Retina (tissue), 1 donor: ENCODE results near the gene RAET1G.
"Not testable (repeated sequence)": the region's sequence is repeated elsewhere in the genome, so short reads cannot be mapped to it uniquely, and the experiment has no call there.

Experiments used
- DNase-seq: peaks from one replicate; pipeline ENCODE4 v3.0.0-alpha.2; 2016

The RAET1G gene

DNA sequence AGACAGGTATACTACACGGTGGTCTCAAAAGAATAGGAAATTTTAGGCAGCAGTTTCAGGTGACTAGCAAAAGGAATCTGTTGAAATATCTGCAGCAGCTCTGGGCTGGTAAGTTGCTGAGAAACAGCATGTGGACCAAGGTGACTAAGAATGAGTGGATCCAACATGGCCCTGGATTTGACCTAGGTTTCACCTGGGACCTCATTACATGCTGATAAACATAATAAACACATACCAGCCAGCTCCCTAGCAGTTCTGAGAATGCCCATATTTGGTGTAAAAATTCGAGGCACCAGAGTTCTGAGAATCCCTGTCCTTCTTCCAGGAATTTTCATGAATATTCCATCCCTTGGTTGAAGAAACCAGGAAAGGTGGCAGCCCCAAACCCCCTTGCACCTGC, 30.5 kb upstream of the RAET1G start:
- not testable (repeated sequence) for DNase-seq

DNA sequence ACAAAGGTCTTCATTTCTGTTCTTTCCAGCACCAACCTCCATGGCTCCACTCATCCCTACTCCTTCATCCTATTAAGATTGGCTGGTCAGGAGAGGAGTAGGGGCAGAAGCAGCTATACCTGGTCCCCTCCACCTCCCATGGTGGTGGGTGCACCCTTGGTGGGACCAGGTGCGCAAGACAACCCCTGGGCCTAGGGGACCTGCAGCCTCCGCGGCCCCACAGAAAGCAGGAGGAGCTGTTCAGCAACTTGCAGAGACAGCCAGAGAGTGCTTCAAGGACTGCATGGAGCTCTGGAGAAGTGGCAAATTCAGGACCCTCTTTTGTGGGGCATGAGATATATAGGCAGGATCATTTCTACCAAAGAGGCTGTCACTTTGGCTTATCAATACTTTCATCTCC, 28.7 kb upstream of the RAET1G start:
- no peak for DNase-seq

DNA sequence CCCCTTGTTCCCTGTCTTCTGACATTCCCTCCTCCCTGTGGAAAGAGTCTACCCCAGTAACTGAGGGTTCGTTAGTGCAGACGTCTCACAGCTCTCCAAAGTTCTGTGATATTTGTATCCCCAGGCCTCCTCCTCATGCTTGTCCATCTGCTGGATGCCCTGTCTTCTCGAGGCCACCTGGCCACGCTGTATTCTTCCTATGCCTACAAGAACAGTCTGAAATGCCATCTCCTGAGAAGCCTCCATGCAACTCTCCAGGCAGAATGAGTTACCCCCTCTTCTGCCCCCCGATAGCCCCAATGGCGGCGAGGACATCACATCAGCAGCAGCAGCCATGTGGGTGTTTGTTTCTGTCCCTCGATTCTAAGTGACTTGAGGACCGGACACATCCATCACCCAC, 28.2 kb upstream of the RAET1G start:
- no peak for DNase-seq

DNA sequence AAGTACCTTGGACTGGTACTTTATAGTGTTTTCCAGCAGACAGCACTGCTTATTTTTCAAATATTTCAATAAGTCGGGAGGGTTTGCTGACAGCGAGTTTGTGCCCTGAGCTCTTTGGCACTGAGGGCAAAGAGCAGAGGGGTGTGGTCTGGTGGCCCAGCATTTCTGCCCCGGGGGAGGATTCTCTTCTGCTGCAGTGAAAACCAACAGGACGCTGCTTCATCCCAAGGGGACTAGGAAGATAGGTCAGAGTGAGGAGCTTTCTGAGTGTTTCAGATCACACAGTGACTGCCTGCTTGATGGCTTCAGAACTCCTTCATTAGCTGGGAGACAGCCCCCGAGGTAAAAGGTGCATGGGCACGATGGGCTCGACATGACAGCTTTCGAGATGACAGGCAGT, 27.5 kb upstream of the RAET1G start:
- DNase-seq: no peak

DNA sequence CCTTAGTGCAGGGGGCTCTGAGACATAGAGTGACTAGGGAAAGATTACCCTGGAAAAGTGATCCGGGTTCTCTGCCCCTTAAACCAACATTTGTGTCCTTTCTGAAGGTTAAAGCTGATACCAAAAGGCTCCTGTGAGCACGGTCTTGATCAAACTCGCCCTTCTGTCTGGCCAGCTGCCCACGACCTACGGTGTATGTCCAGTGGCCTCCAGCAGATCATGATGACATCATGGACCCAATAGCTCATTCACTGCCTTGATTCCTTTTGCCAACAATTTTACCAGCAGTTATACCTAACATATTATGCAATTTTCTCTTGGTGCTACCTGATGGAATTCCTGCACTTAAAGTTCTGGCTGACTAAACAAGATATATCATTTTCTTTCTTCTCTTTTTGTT, 25.7 kb upstream of the RAET1G start:
- no peak for DNase-seq

DNA sequence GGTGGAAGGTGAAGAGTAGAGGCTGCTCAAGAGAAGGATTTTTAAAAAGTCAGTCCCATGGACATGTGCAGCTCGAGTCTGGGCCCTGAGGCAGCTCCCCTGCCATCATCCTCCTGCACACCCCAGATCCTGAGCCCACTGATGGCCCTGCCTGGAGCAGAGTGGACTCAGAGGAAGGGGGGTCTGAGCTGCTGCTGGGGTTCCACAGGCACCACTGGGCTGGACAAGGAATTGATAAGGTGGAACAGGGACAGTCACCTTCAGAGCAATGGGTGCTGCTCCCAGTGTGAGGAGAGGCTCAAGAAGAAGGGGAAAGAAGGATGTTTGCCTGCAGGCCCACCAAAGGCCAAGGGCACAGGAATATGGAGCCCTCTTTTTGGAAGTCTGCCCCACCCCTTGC, 25.1 kb upstream of the RAET1G start:
- no peak for DNase-seq

DNA sequence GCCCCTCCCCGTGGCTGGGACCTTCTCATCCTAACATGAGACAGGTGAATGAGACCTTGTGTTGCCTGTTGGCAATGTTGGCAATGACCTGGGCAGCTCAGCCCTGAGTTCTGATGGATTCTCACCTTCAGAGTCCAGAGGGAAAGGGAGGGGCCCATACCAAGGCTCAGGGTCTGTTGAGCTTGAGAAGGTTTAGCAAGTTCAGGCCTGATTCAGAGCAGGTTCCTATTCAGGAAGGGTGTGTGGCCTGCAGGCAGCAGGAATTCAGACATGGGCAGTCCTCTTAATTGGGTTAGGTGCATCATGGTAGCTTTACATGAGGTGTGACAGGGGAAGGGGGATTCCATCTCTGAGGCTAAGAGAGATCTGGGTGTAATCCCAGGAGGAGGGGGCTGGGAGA, 24.6 kb upstream of the RAET1G start:
- not testable (repeated sequence) for DNase-seq

DNA sequence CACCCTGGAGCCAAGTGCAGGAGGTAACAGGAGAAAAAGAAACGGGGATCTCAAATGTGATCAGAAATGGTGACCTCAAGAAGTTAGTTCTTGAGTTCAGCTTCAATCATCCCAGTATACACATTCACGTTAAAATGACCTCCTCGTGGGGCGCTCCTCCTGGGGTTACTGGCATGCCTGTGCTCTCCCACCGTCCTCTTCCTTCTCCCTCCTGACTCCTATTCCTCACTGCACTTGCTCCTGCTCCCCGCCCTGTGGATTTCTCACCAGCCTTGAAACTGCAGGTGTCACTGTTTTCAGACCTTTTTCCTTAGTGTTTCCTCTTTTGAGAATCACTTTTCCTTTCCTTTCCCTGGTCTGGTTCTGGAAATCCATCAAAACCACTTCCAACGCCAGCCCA, 23.7 kb upstream of the RAET1G start:
- not testable (repeated sequence) for DNase-seq

DNA sequence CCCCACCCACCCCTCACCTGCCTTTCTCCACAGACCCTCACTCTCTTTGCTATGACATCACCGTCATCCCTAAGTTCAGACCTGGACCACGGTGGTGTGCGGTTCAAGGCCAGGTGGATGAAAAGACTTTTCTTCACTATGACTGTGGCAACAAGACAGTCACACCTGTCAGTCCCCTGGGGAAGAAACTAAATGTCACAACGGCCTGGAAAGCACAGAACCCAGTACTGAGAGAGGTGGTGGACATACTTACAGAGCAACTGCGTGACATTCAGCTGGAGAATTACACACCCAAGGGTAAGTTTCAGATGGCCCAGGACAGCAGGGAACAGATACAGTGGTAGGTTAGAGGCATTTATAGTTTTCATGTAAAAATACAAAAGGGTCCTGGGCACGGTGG, 22.4 kb upstream of the RAET1G start:
- DNase-seq: not testable (repeated sequence)

DNA sequence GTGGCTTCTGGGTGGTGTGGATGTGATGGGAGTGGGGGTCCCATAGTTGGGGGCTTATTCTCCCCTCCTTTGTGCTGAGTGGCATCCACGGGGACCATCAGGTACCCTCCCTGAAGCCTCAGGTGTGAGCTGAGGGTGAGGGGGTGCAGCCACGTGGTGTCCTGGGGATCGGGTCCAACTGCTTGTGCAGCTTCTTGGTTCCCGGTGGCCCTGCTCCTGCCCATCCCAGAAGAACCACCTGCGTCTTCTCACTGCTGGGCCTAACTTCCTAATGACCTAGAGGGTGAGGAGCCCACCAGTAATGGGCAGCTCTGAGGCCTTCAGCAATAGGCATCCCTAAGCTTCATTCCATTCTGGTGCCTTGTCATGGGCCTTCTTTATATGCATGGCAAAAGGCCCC, 20.4 kb upstream of the RAET1G start:
- not testable (repeated sequence) for DNase-seq

DNA sequence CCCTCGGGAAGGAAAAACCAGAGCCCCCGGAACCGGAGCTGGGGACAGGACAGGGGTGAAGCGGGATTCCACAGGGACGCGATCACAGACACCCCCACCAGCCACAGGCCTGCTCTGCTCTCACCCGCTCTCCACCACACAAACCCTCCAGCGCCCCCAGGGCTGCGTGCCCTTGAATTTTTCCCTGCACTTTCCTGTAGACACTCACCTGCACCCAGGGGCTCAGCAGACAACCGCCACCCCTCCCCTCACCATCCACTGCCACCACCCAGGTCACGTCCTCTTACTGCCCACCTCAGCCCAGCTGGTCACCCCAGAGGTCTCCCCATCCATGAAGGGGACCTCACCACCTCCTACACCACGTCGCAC, 19.5 kb upstream of the RAET1G start:
- no peak for DNase-seq

DNA sequence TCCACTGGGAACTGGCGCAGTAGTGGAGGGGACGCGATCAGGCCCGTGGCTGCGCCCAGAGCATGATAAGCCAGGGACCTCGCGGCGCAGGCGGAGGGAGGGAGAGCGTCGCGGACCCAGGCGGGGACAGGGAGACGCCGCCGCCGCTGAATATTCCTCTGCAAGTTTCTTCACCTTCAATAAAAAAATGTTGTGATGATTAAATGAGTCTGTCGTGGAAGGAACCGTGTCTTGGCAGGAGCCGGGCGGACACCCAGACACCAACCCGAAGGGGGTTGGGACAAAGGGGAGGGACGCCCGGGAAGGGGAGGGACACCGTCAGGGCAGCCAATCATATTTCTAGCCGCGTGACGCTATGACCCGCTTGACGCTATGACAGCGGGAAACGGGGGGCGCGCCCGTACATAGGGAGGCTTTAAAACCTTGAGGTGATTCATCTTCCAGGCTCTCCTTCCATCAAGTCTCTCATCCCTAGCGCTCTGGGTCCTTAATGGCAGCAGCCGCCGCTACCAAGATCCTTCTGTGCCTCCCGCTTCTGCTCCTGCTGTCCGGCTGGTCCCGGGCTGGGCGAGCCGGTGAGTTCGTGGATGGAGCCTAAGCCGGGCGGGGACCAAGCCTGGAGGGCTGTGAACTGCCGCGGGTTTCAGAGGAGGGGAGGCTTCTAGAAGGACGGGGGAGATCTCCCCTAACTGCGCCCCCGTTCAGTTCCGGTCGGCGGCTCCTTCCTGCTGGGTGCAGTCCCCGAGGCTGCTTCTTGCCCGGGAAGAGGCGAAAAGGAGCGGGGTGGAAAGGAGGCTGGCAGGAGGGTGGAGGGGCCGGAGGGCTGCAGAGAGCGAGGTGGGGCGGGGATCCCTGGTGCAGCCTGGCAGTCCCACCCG, 18.9 kb upstream of the RAET1G start, which contains the start of gene ULBP2:
Gene ULBP2, plus strand, starts transcription at position 432 of the 878 bp plus-strand sequence. Its CDS starts 59 bp downstream, at position 491.
- DNase-seq: peak; percentile 93

DNA sequence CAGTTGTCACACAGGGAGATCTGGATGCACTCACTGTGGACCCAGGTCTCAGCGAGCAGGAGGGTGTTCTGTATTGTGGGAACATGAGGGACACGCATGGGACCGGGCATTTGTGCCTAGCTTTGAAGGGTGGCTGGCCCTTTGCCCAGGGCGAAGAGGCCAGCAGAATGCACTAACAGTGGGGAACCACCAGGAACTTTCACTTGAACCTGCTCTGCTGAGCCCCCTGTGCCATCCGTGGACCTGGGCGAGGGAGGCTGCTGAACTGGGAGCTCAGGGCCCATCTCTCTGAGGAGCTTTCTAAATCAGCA, 17.7 kb upstream of the RAET1G start:
- peak; percentile 38 for DNase-seq

DNA sequence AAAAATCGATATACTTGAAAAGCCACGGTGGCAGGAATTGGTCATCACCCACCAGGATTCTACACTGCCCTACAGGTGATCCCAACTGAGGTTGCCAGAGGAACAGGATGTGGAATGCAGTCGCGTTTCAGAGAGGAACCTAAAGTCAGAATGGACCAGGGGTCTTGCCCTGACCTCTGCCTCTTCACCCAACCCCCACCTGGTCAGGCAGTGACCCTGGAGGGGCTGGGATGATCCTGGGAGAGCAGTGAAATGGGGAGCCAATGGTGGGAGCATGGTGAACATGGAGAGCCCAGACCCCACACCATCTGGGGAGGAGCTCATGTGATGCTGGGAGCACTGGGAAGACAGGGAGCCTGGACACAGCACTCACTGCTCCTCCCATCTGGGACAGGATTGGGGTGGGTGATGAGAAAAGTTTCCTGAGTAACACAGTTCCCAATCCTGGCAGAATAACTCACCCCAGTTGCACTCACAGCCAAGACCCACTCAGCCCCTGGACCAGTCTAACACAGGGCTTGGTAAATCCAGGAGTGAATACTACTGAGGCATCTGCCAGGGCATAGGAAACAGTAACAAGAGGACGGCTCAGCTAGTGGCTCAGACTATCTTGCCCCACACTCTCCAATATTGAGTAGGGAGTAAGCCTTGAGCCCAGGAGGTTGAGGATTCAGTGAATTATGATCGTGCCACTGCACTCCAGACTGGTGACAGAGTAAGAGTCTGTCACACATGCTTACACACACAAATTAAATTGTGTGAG, 17.2 kb upstream of the RAET1G start:
- DNase-seq: no peak

DNA sequence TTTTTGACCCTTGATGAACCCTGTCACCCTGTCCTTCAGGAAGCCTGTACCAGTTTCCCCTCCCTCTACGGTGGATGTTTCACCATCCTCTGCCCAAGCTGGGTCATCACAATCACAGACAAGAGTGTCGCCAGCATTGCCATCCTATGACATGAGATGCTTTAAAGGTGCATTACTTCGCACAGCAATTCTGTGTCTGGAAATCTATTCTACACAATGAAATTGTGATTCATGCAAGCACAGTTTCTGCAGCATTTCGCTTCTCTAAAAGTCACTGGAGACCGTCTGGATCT, 16.4 kb upstream of the RAET1G start:
- no peak for DNase-seq

DNA sequence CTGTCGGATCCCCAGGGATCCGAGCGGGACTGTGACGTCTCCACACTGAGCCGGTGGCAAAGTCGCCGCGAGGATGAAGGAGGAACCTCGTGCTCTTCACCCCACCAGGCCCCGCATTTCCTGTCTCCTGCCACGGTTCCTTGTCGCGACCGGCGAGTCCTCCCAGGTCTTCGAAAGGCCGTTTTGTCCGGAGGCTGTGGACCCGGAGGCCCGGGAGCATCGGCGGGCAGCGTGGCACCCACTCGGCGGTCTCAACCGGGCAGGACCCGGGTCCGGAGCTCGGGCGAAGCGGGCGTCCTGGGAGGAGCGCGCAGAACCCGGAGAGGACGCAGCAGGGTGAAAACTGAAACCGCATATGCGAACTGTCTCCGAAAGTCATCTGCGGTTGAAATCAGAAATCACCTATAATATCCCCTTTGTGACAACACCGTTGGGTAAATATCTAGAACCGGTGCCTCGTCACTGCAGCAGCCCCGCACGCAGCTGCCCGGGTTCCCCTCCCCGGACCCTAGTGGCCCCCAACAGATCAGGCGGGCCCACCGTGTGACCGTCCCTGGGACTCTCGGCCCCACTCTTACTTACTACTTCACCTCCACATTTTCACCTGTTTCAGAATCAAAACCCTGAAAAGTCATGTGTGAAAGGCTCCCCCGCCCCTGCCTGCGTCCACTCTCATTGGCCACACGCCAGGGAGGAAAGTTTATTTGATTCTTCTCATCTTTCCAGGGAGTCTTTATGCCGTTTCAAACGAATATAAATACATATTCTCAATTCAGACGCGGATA, 15.8 kb upstream of the RAET1G start:
- DNase-seq: peak; percentile 74

DNA sequence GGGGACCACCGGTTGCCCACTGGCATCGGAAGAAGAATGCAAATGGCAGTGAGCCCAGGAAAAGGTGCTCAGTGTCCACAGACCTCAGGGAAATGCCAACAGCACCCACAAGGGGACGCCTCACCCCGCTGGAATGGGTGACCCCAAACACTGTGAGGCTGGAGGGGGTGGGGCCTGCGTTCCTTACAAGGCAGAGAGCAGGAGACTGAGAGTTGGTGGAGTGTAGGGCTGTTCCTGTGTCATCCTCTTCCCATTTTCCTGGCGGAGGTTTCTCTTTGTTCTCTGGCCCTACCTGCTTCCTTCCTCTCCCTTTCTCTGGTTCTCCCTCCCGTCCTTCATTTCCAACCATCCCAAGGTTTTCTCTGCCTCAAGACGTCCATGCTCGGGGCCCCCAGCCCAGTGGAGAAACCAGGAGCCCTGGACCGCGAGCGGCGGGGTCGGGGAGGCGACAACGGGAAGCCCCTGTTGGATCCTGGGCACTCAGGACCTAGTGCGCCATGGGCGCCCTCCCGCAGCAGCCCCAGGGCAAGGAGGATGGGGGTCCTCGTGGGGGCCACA, 15.2 kb upstream of the RAET1G start:
- not testable (repeated sequence) for DNase-seq

DNA sequence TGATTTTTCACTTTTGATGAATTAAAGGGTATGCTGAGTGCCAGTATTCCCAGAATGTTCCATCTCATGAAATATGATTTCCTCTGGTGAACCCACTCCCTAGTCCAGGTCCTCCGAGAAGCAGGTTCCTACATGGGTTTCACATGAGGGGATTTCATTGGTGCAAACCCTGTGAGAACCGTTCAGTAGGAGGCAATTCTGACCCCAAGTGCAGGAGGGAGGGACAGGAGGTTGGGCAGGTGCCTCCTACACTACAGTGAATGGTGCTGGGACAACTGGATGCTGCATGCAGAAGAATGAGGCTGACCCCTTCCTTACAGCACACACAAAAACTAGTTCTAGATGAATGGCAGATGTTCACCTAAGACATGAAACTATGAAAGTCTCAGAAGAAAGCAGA, 13.8 kb upstream of the RAET1G start:
- DNase-seq: no peak

DNA sequence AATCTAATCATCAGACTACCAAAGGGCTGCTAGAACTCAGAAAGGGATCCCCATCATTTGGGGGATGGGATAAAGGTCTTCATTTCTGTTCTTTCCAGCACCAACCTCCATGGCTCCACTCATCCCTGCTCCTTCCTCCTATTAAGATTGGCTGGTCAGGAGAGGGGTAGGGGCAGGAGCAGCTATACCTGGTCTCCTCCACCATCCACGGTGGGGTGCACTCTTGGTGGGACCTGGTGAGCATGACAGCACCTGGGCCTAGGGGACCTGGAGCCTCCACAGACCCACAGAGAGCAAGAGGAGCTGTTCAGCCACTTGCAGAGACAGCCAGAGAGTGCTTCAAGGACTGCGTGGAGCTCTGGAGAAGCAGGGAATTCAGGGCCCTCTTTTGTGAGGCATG, 12.7 kb upstream of the RAET1G start:
- DNase-seq: no peak

DNA sequence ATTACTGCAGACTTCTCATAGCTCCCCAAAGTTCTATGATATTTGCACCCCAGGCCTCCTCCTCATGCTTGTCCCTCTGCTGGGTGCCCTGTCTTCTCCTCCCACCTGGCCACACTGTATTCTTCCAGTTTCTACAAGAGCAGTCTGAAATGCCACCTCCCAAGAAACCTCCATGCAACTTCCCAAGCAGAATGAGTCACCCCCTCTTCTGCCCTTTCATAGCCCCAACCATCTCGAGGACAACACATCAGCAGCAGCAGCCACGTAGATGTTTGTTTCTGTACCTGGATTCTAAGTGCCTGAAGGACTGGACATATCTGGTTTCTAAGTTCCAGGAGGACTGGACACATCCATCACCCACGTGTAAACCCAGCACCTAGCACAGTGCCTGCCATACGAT, 12.3 kb upstream of the RAET1G start:
- DNase-seq: no peak

DNA sequence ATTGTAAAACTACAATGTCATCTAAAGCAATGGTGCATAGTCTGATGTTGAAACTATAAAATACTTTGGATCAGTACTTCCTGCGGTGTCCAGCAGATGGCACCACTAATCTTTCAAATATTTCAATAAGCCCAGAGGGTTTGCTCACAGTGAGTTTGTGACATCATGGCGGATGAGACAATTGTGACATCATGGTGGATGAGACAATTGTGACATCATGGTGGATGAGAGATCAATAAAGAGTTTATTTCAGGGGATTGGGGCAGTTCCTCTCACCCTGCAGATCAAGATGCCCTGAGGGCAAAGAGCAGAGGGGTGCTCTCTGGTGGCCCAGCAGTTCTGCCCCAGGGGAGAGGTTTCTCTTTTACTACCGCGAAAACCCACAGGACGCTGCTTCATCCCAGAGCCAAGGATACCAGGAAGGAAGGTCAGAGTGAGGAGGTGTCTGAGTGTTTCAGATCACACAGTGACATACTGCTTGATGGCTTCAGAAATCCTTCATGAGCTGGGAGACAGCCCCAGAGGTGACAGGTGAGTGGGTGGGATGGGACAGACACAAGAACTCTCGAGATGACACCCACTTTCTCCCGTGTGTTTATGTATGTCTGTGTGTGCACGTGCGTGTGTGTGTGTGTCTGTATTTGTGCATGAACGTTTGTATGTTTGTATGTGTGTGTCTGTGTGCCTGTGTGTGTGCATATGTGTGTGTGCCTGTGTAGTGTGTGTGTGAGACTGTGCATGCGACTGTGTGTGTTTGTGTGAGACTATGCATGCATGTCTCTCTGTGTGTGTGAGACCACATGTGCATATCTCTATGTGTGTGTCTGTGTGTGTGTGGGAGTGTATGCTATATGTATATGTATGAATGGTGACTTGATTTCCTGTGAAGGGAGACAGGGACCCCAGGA, 11.6 kb upstream of the RAET1G start:
- peak; percentile 68 for DNase-seq

DNA sequence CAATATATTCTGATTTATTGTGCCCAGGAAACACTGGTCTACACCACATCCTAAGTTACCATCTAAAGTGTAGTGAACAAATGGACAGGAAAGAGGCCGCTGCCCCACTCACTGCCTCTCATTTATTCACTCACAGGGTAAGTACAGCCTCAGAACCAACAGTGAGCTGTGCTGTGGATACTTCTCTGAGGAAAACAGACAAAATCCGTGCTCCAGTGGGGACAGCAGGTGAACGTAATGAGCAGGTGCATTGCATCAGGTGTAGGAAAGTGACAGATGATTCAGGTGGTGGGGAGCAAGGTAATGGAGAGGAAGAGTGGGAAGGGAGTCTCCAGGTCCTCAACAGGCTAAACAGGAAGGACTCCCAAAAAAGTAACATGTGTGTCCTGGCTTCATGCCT, 10.5 kb upstream of the RAET1G start:
- DNase-seq: no peak
